Measurements from ENCODE around the gene ABCC3.

The ABCC3 gene

DNA sequence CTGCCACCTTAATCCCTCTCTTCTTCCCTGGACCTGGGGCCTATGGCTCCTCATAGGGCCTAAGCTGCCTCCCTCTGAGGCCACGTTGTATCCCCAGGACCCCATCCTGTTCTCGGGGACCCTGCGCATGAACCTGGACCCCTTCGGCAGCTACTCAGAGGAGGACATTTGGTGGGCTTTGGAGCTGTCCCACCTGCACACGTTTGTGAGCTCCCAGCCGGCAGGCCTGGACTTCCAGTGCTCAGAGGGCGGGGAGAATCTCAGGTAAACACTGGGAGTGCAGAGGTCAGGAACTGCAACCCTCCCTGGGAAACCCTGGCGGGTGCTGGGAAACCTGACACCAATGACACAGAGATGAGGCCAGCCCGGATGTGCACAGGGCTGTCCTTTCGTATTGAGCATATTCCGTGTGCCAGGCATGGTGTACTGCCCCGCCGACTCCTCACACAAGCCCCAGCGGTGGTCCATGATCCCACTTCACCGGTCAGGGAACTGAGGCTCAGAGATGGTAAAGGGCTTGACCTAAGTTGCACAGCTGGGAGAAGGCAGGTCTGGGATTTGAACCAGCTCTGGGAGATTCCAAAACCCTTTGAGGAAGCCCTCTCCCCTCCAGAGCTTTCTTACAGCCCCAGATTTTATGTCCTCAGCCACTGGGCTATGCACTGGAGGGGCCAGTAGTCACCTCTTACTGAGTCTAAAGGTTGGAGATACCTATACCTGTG is 50.1 kb downstream of the ABCC3 start:
- DNase-seq (ENCODE audit: low read depth), result no peak

DNA sequence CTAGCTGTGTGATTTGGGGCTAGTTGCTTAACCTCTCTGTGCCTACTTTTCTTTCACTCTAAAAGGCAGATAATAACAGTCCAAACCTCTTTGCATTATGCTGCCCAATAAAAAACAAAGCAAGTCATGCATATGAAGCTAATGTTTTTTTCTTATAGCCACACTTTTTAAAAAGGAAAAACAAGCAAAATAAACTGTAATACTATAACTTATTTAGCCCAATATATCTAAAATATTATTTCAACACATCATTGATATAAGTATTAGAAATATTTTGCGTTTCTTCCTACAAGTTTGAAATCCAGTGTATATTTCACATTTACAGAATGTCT is 50.6 kb downstream of the ABCC3 start:
- DNase-seq (ENCODE audit: low read depth), result no peak

- DNase-seq (ENCODE audit: low read depth), result no peak
Measured at GRCh38 chr17:50685691-50686493, 51.2 kb downstream of the ABCC3 start.

DNA sequence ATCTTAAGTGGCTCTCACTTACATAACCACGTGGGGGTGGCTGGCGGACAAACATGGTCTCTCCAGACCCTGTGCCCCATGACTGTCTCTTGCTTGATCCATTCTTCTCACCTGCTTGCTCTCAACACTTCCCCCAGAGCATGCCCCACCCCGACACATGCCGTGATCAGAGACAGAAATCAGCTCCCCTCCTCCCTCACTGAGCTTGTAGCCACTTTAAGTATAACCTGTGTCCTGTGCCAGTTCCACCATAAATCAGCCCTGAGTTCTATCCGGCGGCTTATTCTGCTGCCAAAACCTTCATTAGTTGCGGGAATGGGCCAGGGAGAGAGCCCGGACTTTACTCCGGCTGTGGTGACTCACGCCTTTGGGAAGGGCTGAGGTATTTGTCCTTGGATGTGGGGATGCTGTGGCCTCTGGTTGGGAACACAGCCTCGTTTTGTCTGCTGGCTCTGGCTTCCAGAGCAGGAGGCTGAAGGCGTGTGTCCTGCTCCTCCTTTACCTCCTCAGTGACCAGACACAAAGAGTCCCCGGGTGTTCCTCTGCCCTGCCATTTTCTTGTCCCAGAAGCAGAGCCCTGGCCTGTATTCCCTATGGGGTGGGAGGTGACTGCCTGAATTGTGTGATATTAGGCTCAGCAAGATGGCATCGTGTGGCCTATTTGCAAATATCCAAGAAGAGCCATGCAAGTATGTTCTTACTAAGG is 52.0 kb downstream of the ABCC3 start:
- DNase-seq (ENCODE audit: low read depth), result no peak

- DNase-seq (ENCODE audit: low read depth), result no peak
Measured at GRCh38 chr17:50687200-50688066, 52.8 kb downstream of the ABCC3 start.

GRCh38 chr17:50688245-50688644 is 53.6 kb downstream of the ABCC3 start:
- DNase-seq (ENCODE audit: low read depth), result no peak

GRCh38 chr17:50689251-50689650 is 54.6 kb downstream of the ABCC3 start:
- DNase-seq (ENCODE audit: low read depth), result no peak

- no peak for DNase-seq (ENCODE audit: low read depth)
Measured at GRCh38 chr17:50689956-50690886, 55.5 kb downstream of the ABCC3 start.

GRCh38 chr17:50690887-50691549 is 56.3 kb downstream of the ABCC3 start:
- DNase-seq (ENCODE audit: low read depth), result no peak

GRCh38 chr17:50691550-50692447 is 57.1 kb downstream of the ABCC3 start:
- DNase-seq (ENCODE audit: low read depth), result no peak

GRCh38 chr17:50692448-50693035 is 57.9 kb downstream of the ABCC3 start:
- no peak for DNase-seq (ENCODE audit: low read depth)

GRCh38 chr17:50693036-50693682 is 58.5 kb downstream of the ABCC3 start:
- no peak for DNase-seq (ENCODE audit: low read depth)

DNA sequence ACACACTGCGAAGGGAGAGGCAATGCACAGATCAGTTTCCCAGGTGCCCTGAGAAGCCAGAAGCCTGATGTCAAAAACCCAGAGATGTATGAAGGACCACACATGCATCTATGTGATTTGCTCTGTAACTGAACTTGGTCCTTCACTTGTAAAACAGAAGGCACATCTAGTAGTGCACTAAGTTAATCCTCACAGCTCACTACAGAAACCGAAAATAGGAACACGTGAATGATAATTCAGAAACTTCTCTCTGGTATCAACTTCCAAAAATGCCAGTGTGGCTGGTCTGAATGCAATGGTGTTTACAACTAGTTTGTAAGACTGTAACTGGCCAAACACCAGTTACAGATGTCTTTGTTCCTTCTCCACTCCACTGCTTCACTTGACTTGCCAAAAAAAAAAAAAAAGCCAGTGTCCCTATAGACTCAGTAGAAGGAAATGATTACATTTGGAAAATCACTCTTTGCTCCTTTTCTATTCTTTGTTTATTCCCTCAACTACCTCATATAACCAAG is 61.7 kb downstream of the ABCC3 start:
- DNase-seq (ENCODE audit: low read depth), result no peak

DNA sequence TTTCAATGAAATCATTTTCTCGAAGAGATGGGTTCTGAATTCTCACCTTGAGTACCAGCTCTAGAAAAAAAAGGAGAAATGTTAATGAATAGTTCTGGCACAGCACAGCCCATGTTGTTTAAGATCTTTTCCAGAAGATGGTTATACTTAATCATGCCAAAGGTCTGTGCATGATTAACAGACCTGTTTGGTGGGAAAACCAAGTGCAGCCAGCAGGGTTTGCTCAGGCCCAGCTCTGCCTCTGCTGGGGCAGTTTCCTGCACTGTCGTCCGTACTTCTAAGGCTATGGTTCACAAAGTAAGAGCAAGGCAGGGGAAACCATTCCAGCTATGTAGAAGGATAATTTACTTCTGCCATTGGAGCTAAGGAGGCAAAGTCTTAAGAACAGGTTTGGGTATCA is 62.4 kb downstream of the ABCC3 start:
- no peak for DNase-seq (ENCODE audit: low read depth)

DNA sequence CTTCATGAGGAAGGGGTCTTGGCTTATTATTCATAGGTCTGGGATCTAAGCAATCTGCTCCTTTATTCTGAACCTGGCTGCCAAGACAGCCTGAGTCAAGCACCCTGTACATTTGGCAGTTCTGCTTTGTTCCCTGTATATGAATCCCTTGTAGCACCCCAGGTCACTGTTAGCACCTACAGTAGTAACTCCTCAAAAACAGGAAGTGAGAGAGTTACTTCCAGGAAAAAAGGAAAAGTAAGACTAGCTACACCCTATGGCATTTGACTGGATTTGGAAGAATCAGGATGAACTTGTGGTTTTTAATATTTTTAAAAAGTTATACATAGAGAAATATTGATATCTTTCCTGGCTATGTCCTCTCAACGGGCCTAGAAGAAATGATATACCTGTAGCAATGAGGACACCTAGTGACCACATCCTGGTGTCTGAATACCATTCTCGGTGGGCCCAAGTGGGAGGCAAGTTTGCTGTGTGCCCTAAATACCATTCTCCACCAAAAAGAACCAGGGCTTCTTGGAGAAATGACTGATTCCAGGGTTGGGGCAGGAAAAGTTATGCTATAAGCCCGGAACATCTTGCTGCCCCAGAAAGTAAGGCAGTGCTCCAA is 63.1 kb downstream of the ABCC3 start:
- DNase-seq (ENCODE audit: low read depth), result no peak

GRCh38 chr17:50699410-50699809 is 64.7 kb downstream of the ABCC3 start:
- DNase-seq (ENCODE audit: low read depth), result no peak

DNA sequence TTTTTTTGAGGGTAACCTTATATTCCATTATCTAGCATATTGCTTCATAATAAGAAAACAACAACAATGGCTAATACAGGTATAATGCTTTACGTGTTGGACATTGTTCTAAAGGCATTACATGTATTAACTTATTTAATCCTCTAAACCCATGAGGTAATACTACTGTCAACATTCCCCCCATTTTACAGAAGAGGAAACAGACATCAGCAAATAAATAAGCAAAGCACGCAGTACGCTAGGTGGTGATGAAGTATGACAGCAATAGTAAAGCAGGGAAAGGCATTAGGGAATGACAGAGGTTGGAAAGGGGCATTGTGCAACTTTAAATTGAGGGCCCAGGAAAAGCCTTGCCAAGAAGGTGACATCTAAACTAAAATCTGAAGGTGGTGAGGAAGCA is 68.5 kb downstream of the ABCC3 start:
- no peak for DNase-seq (ENCODE audit: low read depth)

Data from stimulated activated CD4-positive, alpha-beta T cell treated with anti-CD3 and anti-CD28 coated beads, Interleukin-2, amount 100 ng/mL, for 4 hours (primary cell).